Endodermal cell (in vitro differentiated cells): ENCODE results near the gene TXLNA. TPM values are rescaled to one million over a fixed set of nuclear protein-coding genes. Genes with fewer than 3 reads are reported as not detected.

Experiments used
- DNase-seq: peaks from one replicate; pipeline ENCODE4 v3.0.0-alpha.2; 2017
- H3K27ac ChIP-seq: 2 replicates; pipeline ENCODE4 v1.5.1; 2013; ENCODE audit warnings: mild to moderate bottlenecking, low read depth, low read length, moderate library complexity
- H3K27me3 ChIP-seq: 2 replicates; pipeline ENCODE4 v1.6.1; 2013; ENCODE audit warnings: mild to moderate bottlenecking, low read length, moderate library complexity; ENCODE audit not compliant: insufficient read depth, control insufficient read depth, poor library complexity, severe bottlenecking
- H3K36me3 ChIP-seq: 2 replicates; pipeline ENCODE4 v1.7.0; 2013; ENCODE audit warnings: mild to moderate bottlenecking, low read length, moderate library complexity; ENCODE audit not compliant: control insufficient read depth, insufficient read depth
- H3K4me1 ChIP-seq: one replicate; pipeline ENCODE4 v1.7.0; 2013; ENCODE audit warnings: low read length; ENCODE audit not compliant: control insufficient read depth, insufficient read depth
- H3K4me3 ChIP-seq: 2 replicates; pipeline ENCODE4 v1.5.1; 2013; ENCODE audit warnings: mild to moderate bottlenecking, low read length, moderate library complexity
- H3K9ac ChIP-seq: 2 replicates; pipeline ENCODE4 v1.6.1; 2013; ENCODE audit warnings: mild to moderate bottlenecking, low read length, moderate library complexity; ENCODE audit not compliant: poor library complexity, severe bottlenecking; ENCODE audit errors: extremely low read depth
- H3K9me3 ChIP-seq: 2 replicates; pipeline ENCODE4 v1.6.1; 2013; ENCODE audit warnings: mild to moderate bottlenecking, low read length, moderate library complexity; ENCODE audit not compliant: control insufficient read depth
- H3K27ac Mint-ChIP-seq: 2 replicates; pipeline ENCODE4 v1.8.0; 2020; ENCODE audit warnings: mixed read lengths
- H3K27me3 Mint-ChIP-seq: 2 replicates; pipeline ENCODE4 v1.8.0; 2021; ENCODE audit warnings: mild to moderate bottlenecking, mixed read lengths; ENCODE audit not compliant: insufficient read depth
- H3K36me3 Mint-ChIP-seq: 2 replicates; pipeline ENCODE4 v1.8.0; 2020; ENCODE audit warnings: low read depth, mixed read lengths
- H3K4me1 Mint-ChIP-seq: 2 replicates; pipeline ENCODE4 v1.8.0; 2020; ENCODE audit warnings: mixed read lengths
- H3K4me3 Mint-ChIP-seq: 2 replicates; pipeline ENCODE4 v1.8.0; 2020; ENCODE audit warnings: mild to moderate bottlenecking, moderate library complexity, mixed read lengths
- H3K9me3 Mint-ChIP-seq: 2 replicates; pipeline ENCODE4 v1.8.0; 2020; ENCODE audit warnings: mild to moderate bottlenecking, mixed read lengths
- CTCF ChIP-seq: fragments of 200-600 bp; sonication (generic); conservative IDR thresholded peaks from 2 replicates; pipeline ENCODE4 v1.5.0; 2021; ENCODE audit warnings: antibody characterized with exemption, mild to moderate bottlenecking
- WGBS, 2 experiments: methylation state at CpG; one replicate each; pipeline versions ENCODE4 v1.1.5 to v1.1.7; 2013; ENCODE audit warnings: missing lambda C conversion rate in 2 of 2, mixed read lengths in 1 of 2; ENCODE audit not compliant: insufficient coverage in 1 of 2, insufficient read length in 1 of 2; 5-methylcytosine and 5-hydroxymethylcytosine counted together
- total RNA-seq, 2 donors: library from RNA; stranded (reverse); fragmentation: NEBNext Ultra II Directional in 1 of 2; extraction: Animal tissue kit (Norgen Biotek cat#: 25700) in 1 of 2; gene quantifications; 2 replicates in 1 of 2; 3 replicates in 1 of 2; pipeline ENCODE4 v1.2.1, GENCODE V29; 2021

Gene TXLNA
- total RNA-seq, 2 donors from 2014 or later = 38.3 to 39.4 TPM

GRCh38 chr1:32180186-32181060, 948 bp downstream of the TXLNA start:
- peak overlapping the region; percentile 94 for H3K4me3 ChIP-seq
- Mint-ChIP-seq H3K27me3 (no peaks in the 10 kb centered on the region), H3K27ac (peak overlapping the region; percentile 96), H3K9me3 (no peaks in the 10 kb centered on the region), H3K4me3 (peak overlapping the region; percentile 83), H3K36me3 (peaks cover 39% of the 10 kb centered on the region), H3K4me1 (peaks cover 29% of the 10 kb centered on the region)
- peak; percentile 81 for DNase-seq
- peak overlapping the region; percentile 84 for H3K9ac ChIP-seq
- no peaks in the 10 kb centered on the region for H3K27me3 ChIP-seq
- H3K27ac ChIP-seq = peak overlapping the region; percentile 93
- TF ChIP-seq CTCF = no peak
- H3K4me1 ChIP-seq = no peaks in the 10 kb centered on the region
- 16 to 25% methylated on average over 20 to 36 of the region's 36 CpGs for whole genome bisulfite sequencing, 2 experiments
- no peaks in the 10 kb centered on the region for H3K9me3 ChIP-seq
- H3K36me3 ChIP-seq = peaks cover 47% of the 10 kb centered on the region

GRCh38 chr1:32181065-32181464, 1.6 kb downstream of the TXLNA start:
- H3K36me3 ChIP-seq = peaks cover 51% of the 10 kb centered on the region
- H3K4me1 ChIP-seq = no peaks in the 10 kb centered on the region
- H3K9ac ChIP-seq = peak overlapping the region; percentile 84
- Mint-ChIP-seq H3K9me3 (no peaks in the 10 kb centered on the region), H3K36me3 (peaks cover 41% of the 10 kb centered on the region), H3K4me1 (peaks cover 29% of the 10 kb centered on the region), H3K27me3 (no peaks in the 10 kb centered on the region), H3K4me3 (peak overlapping the region; percentile 83), H3K27ac (peak overlapping the region; percentile 22)
- WGBS, 2 experiments = 95 to 100% methylated on average over 8 to 9 of the region's 9 CpGs
- H3K27ac ChIP-seq = no peak overlapping the region
- no peak for DNase-seq
- H3K27me3 ChIP-seq = no peaks in the 10 kb centered on the region
- no peak for TF ChIP-seq CTCF
- H3K4me3 ChIP-seq = peak overlapping the region; percentile 94
- H3K9me3 ChIP-seq = no peaks in the 10 kb centered on the region

GRCh38 chr1:32181563-32181962, 2.1 kb downstream of the TXLNA start:
- peaks cover 51% of the 10 kb centered on the region for H3K36me3 ChIP-seq
- H3K4me1 ChIP-seq = no peaks in the 10 kb centered on the region
- no peaks in the 10 kb centered on the region for H3K9me3 ChIP-seq
- H3K4me3 Mint-ChIP-seq = peak overlapping the region; percentile 83
- DNase-seq = no peak
- H3K27ac Mint-ChIP-seq = peak overlapping the region; percentile 22
- no peaks in the 10 kb centered on the region for H3K27me3 ChIP-seq
- H3K27ac ChIP-seq = no peak overlapping the region
- peaks cover 29% of the 10 kb centered on the region for H3K4me1 Mint-ChIP-seq
- H3K9me3 Mint-ChIP-seq = no peaks in the 10 kb centered on the region
- H3K27me3 Mint-ChIP-seq = no peaks in the 10 kb centered on the region
- H3K4me3 ChIP-seq = peak overlapping the region; percentile 94
- no peak overlapping the region for H3K9ac ChIP-seq
- peaks cover 44% of the 10 kb centered on the region for H3K36me3 Mint-ChIP-seq
- 95 to 98% methylated on average over 4 to 5 of the region's 5 CpGs for WGBS, 2 experiments
- TF ChIP-seq CTCF = no peak
